ENCODE measurements around the gene LHPP. TPM values are rescaled to one million over a fixed set of nuclear protein-coding genes. Genes with fewer than 3 reads are reported as not detected.

The LHPP gene
- total RNA-seq, 2 experiments from 2014 or later, result 17.7 TPM

GRCh38 chr10:124636271-124636995 is 174.8 kb downstream of the LHPP start:
- Mint-ChIP-seq H3K4me3 (peak overlapping the region; percentile 32), H3K36me3 (ENCODE audit: low read depth) (peaks cover 12% of the 10 kb centered on the region), H3K27ac (peak overlapping the region; percentile 59), H3K27me3 (ENCODE audit: low read depth) (no peaks in the 10 kb centered on the region), H3K4me1 (ENCODE audit: low read depth) (peaks cover 46% of the 10 kb centered on the region), H3K9me3 (peaks cover 10% of the 10 kb centered on the region)
- CTCF ChIA-PET, result interaction anchor here (2.1 to 2.6 kb wide), 2 partner anchors 11 to 104 kb away, joined by 11 to 12 read pairs; no protein-coding TSS in a partner anchor
- intact Hi-C loops (cut with micrococcal nuclease), result no loop called here
- DNase-seq, result peak; percentile 51

GRCh38 chr10:124637091-124637700 is 175.6 kb downstream of the LHPP start:
- intact Hi-C loops (cut with micrococcal nuclease), result no loop called here
- Mint-ChIP-seq H3K36me3 (ENCODE audit: low read depth) (peaks cover 12% of the 10 kb centered on the region), H3K4me3 (no peak overlapping the region), H3K4me1 (ENCODE audit: low read depth) (peaks cover 48% of the 10 kb centered on the region), H3K9me3 (peaks cover 10% of the 10 kb centered on the region), H3K27me3 (ENCODE audit: low read depth) (no peaks in the 10 kb centered on the region), H3K27ac (peak overlapping the region; percentile 15)
- DNase-seq, result no peak
- CTCF ChIA-PET, result interaction anchor here (0.7 to 2.6 kb wide), 3 partner anchors 10 to 103 kb away, joined by 4 to 12 read pairs (median 11); no protein-coding TSS in a partner anchor

- peaks cover 12% of the 10 kb centered on the region for H3K36me3 Mint-ChIP-seq (ENCODE audit: low read depth)
- intact Hi-C loops (cut with micrococcal nuclease), result no loop called here
- no peaks in the 10 kb centered on the region for H3K27me3 Mint-ChIP-seq (ENCODE audit: low read depth)
- H3K4me1 Mint-ChIP-seq (ENCODE audit: low read depth), result peaks cover 49% of the 10 kb centered on the region
- CTCF ChIA-PET, result interaction anchor here (0.7 to 2.6 kb wide), 3 partner anchors 10 to 103 kb away, joined by 4 to 12 read pairs (median 11); no protein-coding TSS in a partner anchor
- no peak for DNase-seq
- peak overlapping the region; percentile 15 for H3K27ac Mint-ChIP-seq
- no peak overlapping the region for H3K4me3 Mint-ChIP-seq
- peaks cover 10% of the 10 kb centered on the region for H3K9me3 Mint-ChIP-seq
Observed at GRCh38 chr10:124637746-124638145, 176.1 kb downstream of the LHPP start.

- intact Hi-C loops (cut with micrococcal nuclease), result no loop called here
- no peak overlapping the region for H3K4me3 Mint-ChIP-seq
- CTCF ChIA-PET, result interaction anchor here (1.0 kb wide), 2 partner anchors 8 to 34 kb away, joined by 3 to 4 read pairs; no protein-coding TSS in a partner anchor
- H3K36me3 Mint-ChIP-seq (ENCODE audit: low read depth), result peaks cover 8% of the 10 kb centered on the region
- H3K27ac Mint-ChIP-seq, result no peak overlapping the region
- H3K9me3 Mint-ChIP-seq, result peaks cover 4% of the 10 kb centered on the region
- peaks cover 46% of the 10 kb centered on the region for H3K4me1 Mint-ChIP-seq (ENCODE audit: low read depth)
- H3K27me3 Mint-ChIP-seq (ENCODE audit: low read depth), result no peaks in the 10 kb centered on the region
- DNase-seq, result no peak
Observed at GRCh38 chr10:124639206-124639605, 177.6 kb downstream of the LHPP start.

GRCh38 chr10:124639646-124640045 is 178.0 kb downstream of the LHPP start:
- H3K27ac Mint-ChIP-seq, result no peak overlapping the region
- DNase-seq, result no peak
- CTCF ChIA-PET, result interaction anchor here (0.7 to 1.0 kb wide), 3 partner anchors 8 to 95 kb away, joined by 3 to 4 read pairs (median 3); no protein-coding TSS in a partner anchor
- no peaks in the 10 kb centered on the region for H3K27me3 Mint-ChIP-seq (ENCODE audit: low read depth)
- intact Hi-C loops (cut with micrococcal nuclease), result no loop called here
- peaks cover 5% of the 10 kb centered on the region for H3K36me3 Mint-ChIP-seq (ENCODE audit: low read depth)
- peaks cover under 1% of the 10 kb centered on the region for H3K9me3 Mint-ChIP-seq
- no peak overlapping the region for H3K4me3 Mint-ChIP-seq
- peaks cover 46% of the 10 kb centered on the region for H3K4me1 Mint-ChIP-seq (ENCODE audit: low read depth)

- CTCF ChIA-PET, result interaction anchor here (0.7 kb wide), 1 partner anchor 94 kb away, joined by 3 read pairs; no protein-coding TSS in a partner anchor
- peaks cover 4% of the 10 kb centered on the region for H3K36me3 Mint-ChIP-seq (ENCODE audit: low read depth)
- H3K4me1 Mint-ChIP-seq (ENCODE audit: low read depth), result peaks cover 47% of the 10 kb centered on the region
- DNase-seq, result no peak
- H3K27ac Mint-ChIP-seq, result no peak overlapping the region
- H3K27me3 Mint-ChIP-seq (ENCODE audit: low read depth), result no peaks in the 10 kb centered on the region
- no peak overlapping the region for H3K4me3 Mint-ChIP-seq
- H3K9me3 Mint-ChIP-seq, result no peaks in the 10 kb centered on the region
- intact Hi-C loops (cut with micrococcal nuclease), result no loop called here
Observed at GRCh38 chr10:124640056-124640455, 178.4 kb downstream of the LHPP start.

GRCh38 chr10:124640538-124641231 is 179.1 kb downstream of the LHPP start:
- Mint-ChIP-seq H3K27me3 (ENCODE audit: low read depth) (no peaks in the 10 kb centered on the region), H3K27ac (peak overlapping the region; percentile 54), H3K36me3 (ENCODE audit: low read depth) (peaks cover 4% of the 10 kb centered on the region), H3K4me1 (ENCODE audit: low read depth) (peaks cover 48% of the 10 kb centered on the region), H3K4me3 (no peak overlapping the region), H3K9me3 (no peaks in the 10 kb centered on the region)
- CTCF ChIA-PET, result no interaction called here
- intact Hi-C loops (cut with micrococcal nuclease), result no loop called here
- peak; percentile 26 for DNase-seq

GRCh38 chr10:124641282-124642087 is 179.9 kb downstream of the LHPP start:
- H3K4me1 Mint-ChIP-seq (ENCODE audit: low read depth), result peaks cover 49% of the 10 kb centered on the region
- no peak overlapping the region for H3K4me3 Mint-ChIP-seq
- peak; percentile 61 for DNase-seq
- CTCF ChIA-PET, result interaction anchor here (2.3 kb wide), 1 partner anchor 100 kb away, joined by 5 read pairs; no protein-coding TSS in a partner anchor
- intact Hi-C loops (cut with micrococcal nuclease), result no loop called here
- H3K27ac Mint-ChIP-seq, result peak overlapping the region; percentile 54
- no peaks in the 10 kb centered on the region for H3K27me3 Mint-ChIP-seq (ENCODE audit: low read depth)
- H3K9me3 Mint-ChIP-seq, result no peaks in the 10 kb centered on the region
- peaks cover 4% of the 10 kb centered on the region for H3K36me3 Mint-ChIP-seq (ENCODE audit: low read depth)

- Mint-ChIP-seq H3K4me1 (ENCODE audit: low read depth) (peaks cover 49% of the 10 kb centered on the region), H3K27me3 (ENCODE audit: low read depth) (no peaks in the 10 kb centered on the region), H3K27ac (no peak overlapping the region), H3K36me3 (ENCODE audit: low read depth) (peaks cover 4% of the 10 kb centered on the region), H3K4me3 (no peak overlapping the region), H3K9me3 (no peaks in the 10 kb centered on the region)
- DNase-seq, result no peak
- intact Hi-C loops (cut with micrococcal nuclease), result no loop called here
- CTCF ChIA-PET, result interaction anchor here (2.3 kb wide), 1 partner anchor 99 kb away, joined by 5 read pairs; no protein-coding TSS in a partner anchor
Observed at GRCh38 chr10:124642088-124642710, 180.6 kb downstream of the LHPP start.

- peaks cover 53% of the 10 kb centered on the region for H3K4me1 Mint-ChIP-seq (ENCODE audit: low read depth)
- no peaks in the 10 kb centered on the region for H3K9me3 Mint-ChIP-seq
- H3K4me3 Mint-ChIP-seq, result no peak overlapping the region
- intact Hi-C loops (cut with micrococcal nuclease), result no loop called here
- H3K27me3 Mint-ChIP-seq (ENCODE audit: low read depth), result no peaks in the 10 kb centered on the region
- DNase-seq, result no peak
- no peak overlapping the region for H3K27ac Mint-ChIP-seq
- CTCF ChIA-PET, result interaction anchor here (1.9 to 2.3 kb wide), 2 partner anchors 76 to 98 kb away, joined by 4 to 5 read pairs; no protein-coding TSS in a partner anchor
- no peaks in the 10 kb centered on the region for H3K36me3 Mint-ChIP-seq (ENCODE audit: low read depth)
Observed at GRCh38 chr10:124643330-124644009, 181.8 kb downstream of the LHPP start.

GRCh38 chr10:124644236-124644635 is 182.6 kb downstream of the LHPP start:
- Mint-ChIP-seq H3K27ac (no peak overlapping the region), H3K4me3 (no peak overlapping the region), H3K4me1 (ENCODE audit: low read depth) (peaks cover 60% of the 10 kb centered on the region), H3K9me3 (no peaks in the 10 kb centered on the region), H3K27me3 (ENCODE audit: low read depth) (no peaks in the 10 kb centered on the region), H3K36me3 (ENCODE audit: low read depth) (no peaks in the 10 kb centered on the region)
- intact Hi-C loops (cut with micrococcal nuclease), result no loop called here
- CTCF ChIA-PET, result interaction anchor here (0.7 to 1.9 kb wide), 4 partner anchors 43 to 106 kb away, joined by 3 to 4 read pairs (median 3); no protein-coding TSS in a partner anchor
- DNase-seq, result no peak
